Common myeloid progenitor, CD34-positive (primary cell): Measurements from ENCODE around the gene GJB2.

Experiments used
- CTCF ChIA-PET: fragments of 350-600 bp; sonication (Branson Sonifier 250); formaldehyde crosslinking; loops from one replicate; lab custom pipeline; 2021; ENCODE audit warnings: antibody characterized with exemption; lab: Charles Lee
- POLR2A ChIA-PET: fragments of 350-600 bp; sonication (Branson Sonifier 250); formaldehyde crosslinking; loops from one replicate; lab custom pipeline; 2021; ENCODE audit warnings: antibody characterized with exemption; lab: Charles Lee
- DNase-seq, 3 donors: peaks; one replicate each; pipeline versions ENCODE4 v3.0.0 to v3.0.0-alpha.2; 2013
- H3K27ac ChIP-seq, 2 experiments: 1 replicate in 1 of 2; 2 replicates in 1 of 2; pipeline ENCODE4 v1.7.0; 2013; ENCODE audit warnings: inconsistent platforms in 2 of 2, low read length in 2 of 2, mild to moderate bottlenecking in 2 of 2, low read depth in 1 of 2, moderate library complexity in 1 of 2; ENCODE audit not compliant: severe bottlenecking in 2 of 2, insufficient read depth in 1 of 2, poor library complexity in 1 of 2
- H3K27me3 ChIP-seq, 5 experiments: replicated peaks in 2 of 5; 1 replicate in 3 of 5; 2 replicates in 2 of 5; pipeline versions ENCODE4 v1.6.1 to v1.7.0; 2013; ENCODE audit warnings: low read length in 4 of 5, mild to moderate bottlenecking in 2 of 5, moderate library complexity in 2 of 5, inconsistent platforms in 1 of 5; ENCODE audit not compliant: insufficient read depth in 5 of 5, control insufficient read depth in 4 of 5
- H3K36me3 ChIP-seq, 4 experiments: 1 replicate in 2 of 4; 2 replicates in 2 of 4; pipeline versions ENCODE4 v1.6.1 to v1.7.0; 2013; ENCODE audit warnings: low read length in 3 of 4, control low read depth in 1 of 4, mild to moderate bottlenecking in 1 of 4; ENCODE audit not compliant: control insufficient read depth in 4 of 4, insufficient read depth in 4 of 4
- H3K4me1 ChIP-seq, 4 experiments: 1 replicate in 3 of 4; 2 replicates in 1 of 4; pipeline versions ENCODE4 v1.6.1 to v1.7.1; 2013; ENCODE audit warnings: low read length in 3 of 4, mild to moderate bottlenecking in 3 of 4, control low read depth in 1 of 4, inconsistent platforms in 1 of 4, moderate library complexity in 1 of 4; ENCODE audit not compliant: control insufficient read depth in 4 of 4, insufficient read depth in 4 of 4; ENCODE audit errors: control extremely low read depth in 1 of 4
- H3K4me3 ChIP-seq, 7 experiments: 1 replicate in 4 of 7; 2 replicates in 3 of 7; pipeline versions ENCODE4 v1.5.1 to v1.7.0; 2013; ENCODE audit warnings: mild to moderate bottlenecking in 7 of 7, low read length in 6 of 7, moderate library complexity in 6 of 7, inconsistent platforms in 2 of 7, low read depth in 2 of 7, control low read depth in 1 of 7; ENCODE audit not compliant: insufficient read depth in 4 of 7, control insufficient read depth in 1 of 7; ENCODE audit errors: extremely low read depth in 1 of 7
- H3K9me3 ChIP-seq, 5 experiments: 1 replicate in 4 of 5; 2 replicates in 1 of 5; pipeline versions ENCODE4 v1.6.1 to v1.7.1; 2013; ENCODE audit warnings: low read length in 4 of 5, mild to moderate bottlenecking in 2 of 5, inconsistent platforms in 1 of 5, low read depth in 1 of 5, moderate library complexity in 1 of 5; ENCODE audit not compliant: control insufficient read depth in 4 of 5, insufficient read depth in 2 of 5; ENCODE audit errors: control extremely low read depth in 1 of 5
- WGBS: methylation state at CpG from one replicate; pipeline ENCODE4 v1.1.5; 2013; ENCODE audit not compliant: insufficient coverage; 5-methylcytosine and 5-hydroxymethylcytosine counted together

GJB2 gene

GRCh38 chr13:20177049-20177831, 15.5 kb downstream of the GJB2 start:
- H3K4me3 ChIP-seq, result peak overlapping the region in 1 of 7 experiments; percentile 23
- no peak overlapping the region for H3K27ac ChIP-seq
- H3K36me3 ChIP-seq, result no peaks in the 10 kb centered on the region
- H3K9me3 ChIP-seq, result no peaks in the 10 kb centered on the region
- peaks cover 0 to 8% (median 3%) of the 10 kb centered on the region in 4 experiments for H3K4me1 ChIP-seq
- CTCF ChIA-PET, result interaction anchor here (0.9 to 2.0 kb wide), 3 partner anchors 8 to 693 kb away, joined by 3 to 9 read pairs (median 5); no protein-coding TSS in a partner anchor
- DNase-seq, result no peak
- peaks cover 11 to 71% (median 33%) of the 10 kb centered on the region in 5 experiments for H3K27me3 ChIP-seq
- 43% methylated on average over 59 of the region's 67 CpGs for WGBS
- POLR2A ChIA-PET, result no interaction called here

GRCh38 chr13:20175907-20176652, 16.7 kb downstream of the GJB2 start:
- Histone ChIP-seq H3K4me3 (no peak overlapping the region), H3K27ac (no peak overlapping the region), H3K36me3 (no peaks in the 10 kb centered on the region), H3K9me3 (no peaks in the 10 kb centered on the region), H3K4me1 (peaks cover 0 to 8% (median 3%) of the 10 kb centered on the region in 4 experiments), H3K27me3 (peaks cover 11 to 71% (median 35%) of the 10 kb centered on the region in 5 experiments)
- 86% methylated on average over 11 of the region's 14 CpGs for WGBS
- no peak for DNase-seq
- CTCF ChIA-PET, result interaction anchor here (0.9 to 2.0 kb wide), 5 partner anchors 9 to 694 kb away, joined by 3 to 9 read pairs (median 5); no protein-coding TSS in a partner anchor
- POLR2A ChIA-PET, result no interaction called here

GRCh38 chr13:20175406-20175794, 17.3 kb downstream of the GJB2 start:
- DNase-seq, result no peak
- Histone ChIP-seq H3K9me3 (no peaks in the 10 kb centered on the region), H3K4me1 (peaks cover 0 to 8% (median 3%) of the 10 kb centered on the region in 4 experiments), H3K36me3 (no peaks in the 10 kb centered on the region), H3K27me3 (peaks cover 11 to 71% (median 31%) of the 10 kb centered on the region in 5 experiments), H3K4me3 (no peak overlapping the region), H3K27ac (no peak overlapping the region)
- ChIA-PET POLR2A (no interaction called here), CTCF (interaction anchor here (1.0 to 2.0 kb wide), 3 partner anchors 9 to 16 kb away, joined by 3 to 9 read pairs (median 9); no protein-coding TSS in a partner anchor)
- WGBS, result 100% methylated on average over 2 of the region's 3 CpGs

- no peak overlapping the region for H3K27ac ChIP-seq
- peak overlapping the region in 1 of 7 experiments; percentile 56 for H3K4me3 ChIP-seq
- CTCF ChIA-PET, result interaction anchor here (1.0 to 2.0 kb wide), 4 partner anchors 8 to 17 kb away, joined by 3 to 9 read pairs (median 6); no protein-coding TSS in a partner anchor
- DNase-seq, result peak; percentile 89 to 96 (median 95)
- peaks cover 0 to 8% (median 3%) of the 10 kb centered on the region in 4 experiments for H3K4me1 ChIP-seq
- H3K27me3 ChIP-seq, result peaks cover 11 to 74% (median 32%) of the 10 kb centered on the region in 5 experiments
- no peaks in the 10 kb centered on the region for H3K36me3 ChIP-seq
- POLR2A ChIA-PET, result no interaction called here
- WGBS, result 37% methylated on average over 14 of the region's 22 CpGs
- H3K9me3 ChIP-seq, result no peaks in the 10 kb centered on the region
Measured at GRCh38 chr13:20174656-20175405, 17.9 kb downstream of the GJB2 start.

GRCh38 chr13:20173116-20173746, 19.5 kb downstream of the GJB2 start:
- Histone ChIP-seq H3K27ac (no peak overlapping the region), H3K4me1 (peaks cover 0 to 8% (median 3%) of the 10 kb centered on the region in 4 experiments), H3K4me3 (no peak overlapping the region), H3K27me3 (peaks cover 11 to 62% (median 28%) of the 10 kb centered on the region in 5 experiments), H3K36me3 (no peaks in the 10 kb centered on the region), H3K9me3 (peaks cover 0 to 1% (median 0%) of the 10 kb centered on the region in 5 experiments)
- DNase-seq, result no peak
- ChIA-PET CTCF (interaction anchor here (0.9 to 2.0 kb wide), 4 partner anchors 9 to 108 kb away, joined by 3 to 4 read pairs (median 3); no protein-coding TSS in a partner anchor), POLR2A (no interaction called here)
- WGBS, result 93% methylated on average over 5 of the region's 8 CpGs

GRCh38 chr13:20171364-20171763, 21.4 kb downstream of the GJB2 start:
- no peak overlapping the region for H3K4me3 ChIP-seq
- peaks cover 0 to 1% (median 0%) of the 10 kb centered on the region in 5 experiments for H3K9me3 ChIP-seq
- no peak overlapping the region for H3K27ac ChIP-seq
- POLR2A ChIA-PET, result no interaction called here
- H3K27me3 ChIP-seq, result peaks cover 7 to 49% (median 26%) of the 10 kb centered on the region in 5 experiments
- peaks cover 0 to 6% (median under 1%) of the 10 kb centered on the region in 4 experiments for H3K4me1 ChIP-seq
- CTCF ChIA-PET, result interaction anchor here (0.8 to 1.4 kb wide), 3 partner anchors 9 to 80 kb away, joined by 3 to 4 read pairs (median 3); no protein-coding TSS in a partner anchor
- no peaks in the 10 kb centered on the region for H3K36me3 ChIP-seq
- no peak for DNase-seq
- 100% methylated on average over 1 of the region's 1 CpG for WGBS
